Activated T-helper 9 cell treated with anti-CD3 and anti-CD28 coated beads, Interleukin-2, amount 50 U/mL, for 16 hours (primary cell): ENCODE results near the gene HLTF.
"Not testable (repeated sequence)": the region's sequence is repeated elsewhere in the genome, so short reads cannot be mapped to it uniquely, and the experiment has no call there.

ENCODE experiments used
- DNase-seq: peaks from one replicate; pipeline ENCODE4 v3.0.0-alpha.2; 2020; ENCODE audit warnings: low read depth

The HLTF gene

GRCh38 chr3:149086232-149086988 is at the start of gene HLTF:
Gene HLTF (minus strand): TSS chr3:149086533. CDS start chr3:149086336, 197 bp downstream.
- DNase-seq: peak; percentile 85

- no peak for DNase-seq
These were observed 48.2 kb upstream of the HLTF start for GRCh38 chr3:149134575-149134974.

- no peak for DNase-seq
These were observed 45.3 kb upstream of the HLTF start for GRCh38 chr3:149131589-149131988.

- DNase-seq: peak; percentile 73
These were observed 43.2 kb upstream of the HLTF start, which contains the start of gene HPS3 for GRCh38 chr3:149129326-149130205. Gene HPS3 (plus strand): TSS chr3:149129638. CDS start chr3:149129724, 86 bp downstream.

GRCh38 chr3:149128821-149129220 is 42.5 kb upstream of the HLTF start:
- no peak for DNase-seq

GRCh38 chr3:149122721-149123578 is 36.6 kb upstream of the HLTF start:
- DNase-seq: no peak

GRCh38 chr3:149120051-149120972 is 34.0 kb upstream of the HLTF start:
- DNase-seq: no peak

GRCh38 chr3:149119466-149119865 is 33.1 kb upstream of the HLTF start:
- no peak for DNase-seq

GRCh38 chr3:149118724-149119123 is 32.4 kb upstream of the HLTF start:
- no peak for DNase-seq

- no peak for DNase-seq
These were observed 28.8 kb upstream of the HLTF start for GRCh38 chr3:149115114-149115513.

- no peak for DNase-seq
These were observed 28.1 kb upstream of the HLTF start for GRCh38 chr3:149114458-149114857.

GRCh38 chr3:149104484-149104883 is 18.2 kb upstream of the HLTF start:
- no peak for DNase-seq

GRCh38 chr3:149101641-149102040 is 15.3 kb upstream of the HLTF start:
- DNase-seq: no peak

GRCh38 chr3:149101154-149101553 is 14.8 kb upstream of the HLTF start:
- no peak for DNase-seq

- DNase-seq: not testable (repeated sequence)
These were observed 11.7 kb upstream of the HLTF start for GRCh38 chr3:149097987-149098386.

GRCh38 chr3:149095487-149095886 is 9.2 kb upstream of the HLTF start:
- no peak for DNase-seq

GRCh38 chr3:149091983-149092382 is 5.7 kb upstream of the HLTF start:
- DNase-seq: no peak

- DNase-seq: no peak
These were observed 4.6 kb upstream of the HLTF start for GRCh38 chr3:149090907-149091306.

GRCh38 chr3:149090461-149090860 is 4.1 kb upstream of the HLTF start:
- no peak for DNase-seq

GRCh38 chr3:149089395-149089794 is 3.1 kb upstream of the HLTF start:
- DNase-seq: no peak

GRCh38 chr3:149087208-149087607 is 875 bp upstream of the HLTF start:
- no peak for DNase-seq
